HG03045 (cell line): ENCODE data around the gene MMP2.

Experiments used
- ATAC-seq: cut with Tn5 transposase; IDR thresholded peaks from one replicate; pipeline ENCODE4 v1.9.1; 2021; ENCODE audit warnings: mild to moderate bottlenecking, moderate library complexity; ENCODE audit not compliant: unreplicated experiment

MMP2 gene

GRCh38 chr16:55468352-55468990 lies 10.5 kb upstream of the MMP2 start:
- ATAC-seq = no peak

- no peak for ATAC-seq
Observed at GRCh38 chr16:55469821-55470532, 9.0 kb upstream of the MMP2 start.

- ATAC-seq = no peak
Observed at GRCh38 chr16:55470533-55471371, 8.2 kb upstream of the MMP2 start.

- no peak for ATAC-seq
Observed at GRCh38 chr16:55471448-55472097, 7.4 kb upstream of the MMP2 start.

GRCh38 chr16:55473587-55473986 lies 5.4 kb upstream of the MMP2 start:
- ATAC-seq = no peak

- no peak for ATAC-seq
Observed at GRCh38 chr16:55474821-55475220, 4.2 kb upstream of the MMP2 start.

GRCh38 chr16:55475919-55476318 lies 3.1 kb upstream of the MMP2 start:
- ATAC-seq = no peak

- ATAC-seq = no peak
Observed at GRCh38 chr16:55476625-55477533, 2.1 kb upstream of the MMP2 start.

- no peak for ATAC-seq
Observed at GRCh38 chr16:55477736-55478135, 1.3 kb upstream of the MMP2 start.

GRCh38 chr16:55479430-55480140 lies 587 bp downstream of the MMP2 start:
- no peak for ATAC-seq

- ATAC-seq = no peak
Observed at GRCh38 chr16:55480228-55480655, 1.2 kb downstream of the MMP2 start.

GRCh38 chr16:55481023-55481422 lies 2.0 kb downstream of the MMP2 start:
- ATAC-seq = no peak

- no peak for ATAC-seq
Observed at GRCh38 chr16:55482056-55482455, 3.1 kb downstream of the MMP2 start.

- ATAC-seq = no peak
Observed at GRCh38 chr16:55487048-55487803, 8.2 kb downstream of the MMP2 start.

GRCh38 chr16:55488306-55488705 lies 9.3 kb downstream of the MMP2 start:
- no peak for ATAC-seq

GRCh38 chr16:55489119-55489955 lies 10.3 kb downstream of the MMP2 start:
- ATAC-seq = no peak

- ATAC-seq = no peak
Observed at GRCh38 chr16:55489956-55490265, 10.9 kb downstream of the MMP2 start.

GRCh38 chr16:55490301-55490700 lies 11.3 kb downstream of the MMP2 start:
- ATAC-seq = no peak
